NCI-H2227 (cell line): ENCODE data around the gene TRIP4.
"Not testable (repeated sequence)": the region's sequence is repeated elsewhere in the genome, so short reads cannot be mapped to it uniquely, and the experiment has no call there.

Experiments used
- DNase-seq: peaks from one replicate; lab custom pipeline; 2025; ENCODE audit not compliant: unreplicated experiment; lab: John Stamatoyannopoulos, UW

The TRIP4 gene

GRCh38 chr15:64381000-64381751, 6.5 kb upstream of the TRIP4 start, which contains the start of gene PCLAF:
PCLAF (minus strand) TSS chr15:64381441; CDS start chr15:64381371, 70 bp downstream.
- peak; percentile 92 for DNase-seq

GRCh38 chr15:64383760-64384159, 3.9 kb upstream of the TRIP4 start:
- DNase-seq: no peak

- no peak for DNase-seq
Observed at GRCh38 chr15:64386291-64386690, 1.3 kb upstream of the TRIP4 start.

DNA sequence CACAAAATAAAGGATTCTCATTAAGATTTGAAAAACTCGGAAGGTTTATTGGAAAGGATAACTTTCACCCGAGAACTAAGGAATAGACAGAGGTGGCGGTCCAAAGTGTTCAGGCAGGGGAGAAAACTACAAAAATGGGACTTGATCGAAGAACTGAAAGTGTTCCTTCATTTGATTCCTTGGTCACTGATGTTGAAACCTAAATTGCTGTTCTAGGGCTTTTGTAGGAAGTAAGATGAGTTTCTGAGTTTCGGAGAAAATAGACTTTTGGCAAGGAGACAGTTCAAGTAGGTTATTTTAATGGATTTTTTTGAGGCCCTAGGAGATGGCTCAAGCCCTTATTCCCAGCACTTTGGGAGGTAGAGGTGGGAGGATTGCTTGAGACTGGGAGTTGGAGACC, 1.4 kb downstream of the TRIP4 start:
- no peak for DNase-seq

DNA sequence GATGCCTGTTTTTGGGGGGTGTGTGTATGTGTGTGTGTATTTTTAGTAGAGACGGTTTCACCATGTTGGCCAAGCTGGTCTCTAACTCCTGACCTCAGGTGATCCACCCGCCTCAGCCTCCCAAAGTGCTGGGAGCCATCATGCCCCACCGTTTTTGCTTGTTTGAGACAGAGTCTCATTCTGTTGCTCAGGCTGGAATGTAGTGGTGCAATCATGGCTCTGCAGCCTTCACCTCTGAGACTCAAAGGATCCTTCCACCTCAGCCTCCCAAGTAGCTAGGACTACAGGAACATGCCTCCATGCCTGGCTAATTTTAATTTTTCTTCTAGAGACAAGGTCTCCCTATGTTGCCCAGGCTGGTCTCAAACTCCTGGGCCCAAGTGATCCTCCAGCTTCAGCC, 4.8 kb downstream of the TRIP4 start:
- not testable (repeated sequence) for DNase-seq

- DNase-seq: no peak
Observed at GRCh38 chr15:64396789-64397188, 9.2 kb downstream of the TRIP4 start.

DNA sequence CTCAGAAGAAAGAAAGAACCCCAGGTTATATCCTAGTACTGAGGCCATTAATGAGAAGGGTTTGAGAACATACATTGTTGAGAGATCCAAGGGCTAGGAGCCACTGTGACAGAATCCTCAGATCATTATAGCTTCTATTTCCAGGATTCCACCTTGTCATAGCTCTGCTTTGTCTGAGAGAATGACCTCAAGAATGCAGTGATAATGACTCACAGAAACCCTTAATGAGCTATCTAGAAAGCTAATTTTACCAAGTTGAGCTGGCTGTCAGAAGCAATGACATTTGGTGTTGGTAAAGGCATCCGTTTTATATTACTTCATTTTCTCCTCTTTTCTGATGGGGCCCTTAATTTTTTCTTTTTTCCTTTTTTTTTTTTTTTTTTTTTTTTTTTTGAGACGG, 10.9 kb downstream of the TRIP4 start:
- DNase-seq: no peak

GRCh38 chr15:64400583-64400982, 12.9 kb downstream of the TRIP4 start:
- no peak for DNase-seq

- no peak for DNase-seq
Observed at GRCh38 chr15:64412216-64412615, 24.6 kb downstream of the TRIP4 start.

GRCh38 chr15:64422697-64423096, 35.1 kb downstream of the TRIP4 start:
- no peak for DNase-seq

DNA sequence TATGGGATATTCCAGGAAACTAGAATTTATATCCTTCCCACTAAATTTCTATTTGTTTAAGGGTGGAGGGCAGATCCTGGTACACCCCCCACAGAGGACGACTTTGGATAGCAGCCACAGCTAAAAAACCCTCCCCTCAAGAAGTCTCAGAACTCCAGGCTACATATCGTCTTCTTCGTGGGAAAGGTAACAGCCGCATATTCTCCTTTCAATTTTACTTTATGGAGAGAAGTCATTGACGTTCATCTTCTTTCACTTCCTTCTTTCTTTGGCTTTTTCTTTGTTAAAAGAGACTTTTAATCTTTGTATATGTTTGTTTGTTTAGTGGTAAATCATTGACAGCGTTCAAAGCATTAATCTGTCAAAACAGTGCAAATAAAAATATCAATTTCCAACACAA, 36.3 kb downstream of the TRIP4 start:
- DNase-seq: no peak

DNA sequence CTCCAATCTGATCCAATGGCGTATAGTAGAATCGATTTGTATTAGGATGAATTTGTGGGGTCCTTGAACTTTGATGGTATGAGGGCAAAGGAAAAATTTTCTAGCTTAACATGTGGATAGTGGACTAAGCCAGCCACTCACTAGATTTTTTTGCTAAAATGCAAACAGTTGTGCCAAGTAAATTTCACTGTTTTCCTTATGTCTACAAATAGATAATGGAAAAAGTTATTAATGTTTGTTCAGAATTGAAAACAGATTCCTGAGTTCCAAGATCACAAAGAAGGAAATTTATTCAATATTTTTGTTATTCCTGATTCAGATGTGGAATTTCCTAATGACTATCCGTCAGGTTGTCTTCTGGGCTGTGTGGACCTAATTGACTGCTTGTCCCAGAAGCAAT, 37.6 kb downstream of the TRIP4 start:
- no peak for DNase-seq

- DNase-seq: no peak
Observed at GRCh38 chr15:64426845-64427465, 39.3 kb downstream of the TRIP4 start.

DNA sequence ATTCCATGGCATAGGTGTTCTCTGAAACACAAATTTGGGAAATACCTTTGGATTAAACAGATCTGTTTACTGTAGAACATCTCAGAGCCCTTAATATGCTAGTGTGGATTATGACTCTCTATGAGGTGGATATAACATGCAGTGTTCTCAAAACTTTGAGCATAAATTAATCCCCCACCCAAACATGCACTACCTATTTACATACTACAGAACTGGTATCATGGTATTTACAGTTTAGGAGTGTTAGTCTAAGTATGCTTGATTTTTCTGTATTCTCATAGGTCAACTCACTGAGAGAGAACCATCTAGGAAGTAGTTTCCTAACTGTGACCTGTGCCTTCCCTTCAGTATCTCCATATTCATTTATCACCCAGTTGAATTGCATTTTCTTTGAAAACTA, 41.8 kb downstream of the TRIP4 start:
- DNase-seq: no peak

DNA sequence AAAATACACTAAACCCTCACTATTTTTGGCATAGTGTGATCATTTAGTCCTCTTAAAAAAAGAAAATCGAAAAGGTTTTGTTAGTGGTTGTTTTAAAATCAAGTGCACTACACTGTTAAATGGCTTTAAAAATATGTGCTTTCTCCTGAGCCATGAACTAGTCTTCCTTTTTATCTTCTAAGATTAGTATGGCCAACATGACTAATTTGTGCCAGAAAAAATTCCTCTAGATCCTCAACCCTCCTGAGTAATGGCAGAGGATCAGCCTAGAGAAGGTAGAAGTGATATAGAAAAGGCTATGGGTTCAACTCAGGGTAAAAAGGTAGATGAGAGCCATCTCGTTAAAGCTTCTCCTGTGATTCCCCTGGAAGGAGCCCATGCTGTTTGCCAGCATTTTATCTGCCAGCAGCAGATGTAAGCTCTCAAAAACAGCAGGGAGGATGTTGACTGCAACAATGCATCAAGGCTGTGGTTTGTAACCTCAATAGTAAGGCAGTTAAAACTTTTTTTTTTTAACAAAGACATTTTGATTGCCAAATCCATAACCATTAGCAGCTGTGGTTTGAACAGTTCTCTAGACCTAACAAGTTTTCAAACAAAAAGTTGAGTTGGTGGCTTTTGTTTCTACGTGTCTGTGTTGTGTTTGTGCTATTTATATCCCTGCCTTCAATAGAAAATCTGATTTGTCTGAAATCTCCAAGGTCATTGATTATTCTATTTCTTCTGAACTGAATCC, 42.5 kb downstream of the TRIP4 start:
- peak; percentile 64 for DNase-seq

- DNase-seq: no peak
Observed at GRCh38 chr15:64437982-64438381, 50.3 kb downstream of the TRIP4 start.

- no peak for DNase-seq
Observed at GRCh38 chr15:64438653-64439447, 51.2 kb downstream of the TRIP4 start.

- no peak for DNase-seq
Observed at GRCh38 chr15:64441852-64442251, 54.2 kb downstream of the TRIP4 start.

GRCh38 chr15:64443016-64443415, 55.4 kb downstream of the TRIP4 start:
- no peak for DNase-seq

GRCh38 chr15:64443747-64444621, 56.3 kb downstream of the TRIP4 start:
- no peak for DNase-seq
